Osteocyte (in vitro differentiated cells): ENCODE measurements around the gene HPRT1. TPM values are rescaled to one million over a fixed set of nuclear protein-coding genes. Genes with fewer than 3 reads are reported as not detected.

Source experiments
- DNase-seq: peaks from one replicate; pipeline ENCODE4 v3.0.0; 2021; ENCODE audit warnings: mixed read lengths; ENCODE audit not compliant: unreplicated experiment; ENCODE audit errors: extremely low spot score
- H3K27ac Mint-ChIP-seq: one replicate; pipeline ENCODE4 v1.8.0; 2021; ENCODE audit warnings: mild to moderate bottlenecking, mixed read lengths; ENCODE audit not compliant: unreplicated experiment
- H3K27me3 Mint-ChIP-seq: one replicate; pipeline ENCODE4 v1.8.0; 2021; ENCODE audit warnings: mixed read lengths; ENCODE audit not compliant: unreplicated experiment
- H3K36me3 Mint-ChIP-seq: one replicate; pipeline ENCODE4 v1.8.0; 2021; ENCODE audit warnings: mixed read lengths; ENCODE audit not compliant: unreplicated experiment
- H3K4me1 Mint-ChIP-seq: one replicate; pipeline ENCODE4 v1.8.0; 2021; ENCODE audit warnings: mixed read lengths; ENCODE audit not compliant: unreplicated experiment
- H3K4me3 Mint-ChIP-seq: one replicate; pipeline ENCODE4 v1.8.0; 2021; ENCODE audit warnings: mild to moderate bottlenecking, moderate library complexity, mixed read lengths; ENCODE audit not compliant: unreplicated experiment
- H3K9me3 Mint-ChIP-seq: one replicate; pipeline ENCODE4 v1.8.0; 2021; ENCODE audit warnings: mixed read lengths; ENCODE audit not compliant: unreplicated experiment
- CTCF ChIP-seq: fragments of 200-600 bp; sonication (generic); IDR thresholded peaks from 2 replicates; pipeline ENCODE4 v1.5.0; 2021; ENCODE audit warnings: antibody characterized with exemption, mild to moderate bottlenecking, moderate library complexity
- total RNA-seq: library from RNA; stranded (reverse); gene quantifications from 2 replicates; pipeline ENCODE4 v1.2.1, GENCODE V29; 2021

HPRT1 gene
- total RNA-seq, 1 donor from 2014 or later, result 18.2 TPM

- no peak overlapping the region for H3K4me3 Mint-ChIP-seq
Measured at GRCh38 chrX:134533352-134533751, 73.4 kb downstream of the HPRT1 start.

GRCh38 chrX:134533952-134534351 is 74.0 kb downstream of the HPRT1 start:
- H3K9me3 Mint-ChIP-seq, result peaks cover 7% of the 10 kb centered on the region

More at GRCh38 chrX:134533352-134533751, 73.4 kb downstream of the HPRT1 start:
- H3K36me3 Mint-ChIP-seq, result no peaks in the 10 kb centered on the region
- H3K27me3 Mint-ChIP-seq, result no peaks in the 10 kb centered on the region
- H3K9me3 Mint-ChIP-seq, result peaks cover 7% of the 10 kb centered on the region
- no peak for DNase-seq
- TF ChIP-seq CTCF, result no peak
- H3K27ac Mint-ChIP-seq, result no peak overlapping the region
- H3K4me1 Mint-ChIP-seq, result peaks cover 22% of the 10 kb centered on the region

GRCh38 chrX:134537179-134537955 is 77.4 kb downstream of the HPRT1 start:
- H3K4me3 Mint-ChIP-seq, result peak overlapping the region; percentile 44
- no peaks in the 10 kb centered on the region for H3K9me3 Mint-ChIP-seq
- peaks cover 21% of the 10 kb centered on the region for H3K4me1 Mint-ChIP-seq
- H3K27ac Mint-ChIP-seq, result peak overlapping the region; percentile 69
- no peak for DNase-seq
- no peaks in the 10 kb centered on the region for H3K27me3 Mint-ChIP-seq
- TF ChIP-seq CTCF, result no peak
- H3K36me3 Mint-ChIP-seq, result no peaks in the 10 kb centered on the region

More at GRCh38 chrX:134533952-134534351, 74.0 kb downstream of the HPRT1 start:
- H3K4me1 Mint-ChIP-seq, result peaks cover 21% of the 10 kb centered on the region
- H3K36me3 Mint-ChIP-seq, result no peaks in the 10 kb centered on the region
- H3K4me3 Mint-ChIP-seq, result no peak overlapping the region
- no peaks in the 10 kb centered on the region for H3K27me3 Mint-ChIP-seq
- no peak overlapping the region for H3K27ac Mint-ChIP-seq
- no peak for TF ChIP-seq CTCF
- no peak for DNase-seq

GRCh38 chrX:134538316-134538715 is 78.4 kb downstream of the HPRT1 start:
- Mint-ChIP-seq H3K9me3 (no peaks in the 10 kb centered on the region), H3K27ac (no peak overlapping the region)

More at GRCh38 chrX:134538316-134538715, 78.4 kb downstream of the HPRT1 start:
- DNase-seq, result no peak
- TF ChIP-seq CTCF, result no peak
- H3K4me3 Mint-ChIP-seq, result no peak overlapping the region
- no peaks in the 10 kb centered on the region for H3K27me3 Mint-ChIP-seq
- H3K4me1 Mint-ChIP-seq, result peaks cover 29% of the 10 kb centered on the region
- H3K36me3 Mint-ChIP-seq, result no peaks in the 10 kb centered on the region
